ENCODE results near the gene ZBTB12.
"Not testable (repeated sequence)": the region's sequence is repeated elsewhere in the genome, so short reads cannot be mapped to it uniquely, and the experiment has no call there.

The ZBTB12 gene, protein sequence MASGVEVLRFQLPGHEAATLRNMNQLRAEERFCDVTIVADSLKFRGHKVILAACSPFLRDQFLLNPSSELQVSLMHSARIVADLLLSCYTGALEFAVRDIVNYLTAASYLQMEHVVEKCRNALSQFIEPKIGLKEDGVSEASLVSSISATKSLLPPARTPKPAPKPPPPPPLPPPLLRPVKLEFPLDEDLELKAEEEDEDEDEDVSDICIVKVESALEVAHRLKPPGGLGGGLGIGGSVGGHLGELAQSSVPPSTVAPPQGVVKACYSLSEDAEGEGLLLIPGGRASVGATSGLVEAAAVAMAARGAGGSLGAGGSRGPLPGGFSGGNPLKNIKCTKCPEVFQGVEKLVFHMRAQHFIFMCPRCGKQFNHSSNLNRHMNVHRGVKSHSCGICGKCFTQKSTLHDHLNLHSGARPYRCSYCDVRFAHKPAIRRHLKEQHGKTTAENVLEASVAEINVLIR

DNA sequence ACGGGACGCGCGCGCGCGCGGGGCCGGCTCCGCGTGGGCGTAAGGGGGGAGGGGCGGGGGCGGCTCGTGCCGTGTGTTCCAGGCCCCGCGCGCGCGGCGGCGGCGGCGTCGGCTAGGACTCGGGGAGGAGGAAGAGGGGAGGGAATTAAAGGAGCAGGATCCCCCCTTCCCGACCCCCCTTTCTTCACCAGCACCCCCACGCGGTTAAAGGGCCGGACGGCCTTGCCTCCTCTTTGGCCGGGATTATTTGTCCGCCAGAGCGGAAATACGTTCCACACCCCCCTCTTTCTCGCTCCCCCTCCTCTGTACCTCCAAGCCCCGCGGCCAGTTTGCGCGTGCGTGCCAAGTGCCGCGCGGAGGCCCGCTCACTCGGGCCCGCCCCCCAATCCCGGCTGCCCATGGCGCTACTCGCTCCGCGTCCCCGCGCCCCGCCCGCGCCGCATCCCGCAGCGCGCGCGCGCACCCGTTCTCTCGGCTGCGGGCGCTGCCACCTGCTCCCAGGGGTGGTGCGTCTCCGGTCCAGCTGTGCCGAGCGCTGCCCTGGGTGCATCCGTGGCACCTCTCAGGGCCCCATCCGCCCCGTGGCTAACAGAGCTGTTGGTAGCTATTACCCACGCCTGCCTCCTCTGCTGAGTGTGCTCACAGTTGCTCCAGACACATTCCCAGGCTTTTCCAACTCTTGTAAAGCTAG, at the start of gene ZBTB12:
Gene ZBTB12 (minus strand): TSS at position 134 of the 691 bp plus-strand sequence. CDS start 781 bp downstream, outside the sequence.
- DNase-seq (ENCODE audit: low spot score): peak; percentile 97

DNA sequence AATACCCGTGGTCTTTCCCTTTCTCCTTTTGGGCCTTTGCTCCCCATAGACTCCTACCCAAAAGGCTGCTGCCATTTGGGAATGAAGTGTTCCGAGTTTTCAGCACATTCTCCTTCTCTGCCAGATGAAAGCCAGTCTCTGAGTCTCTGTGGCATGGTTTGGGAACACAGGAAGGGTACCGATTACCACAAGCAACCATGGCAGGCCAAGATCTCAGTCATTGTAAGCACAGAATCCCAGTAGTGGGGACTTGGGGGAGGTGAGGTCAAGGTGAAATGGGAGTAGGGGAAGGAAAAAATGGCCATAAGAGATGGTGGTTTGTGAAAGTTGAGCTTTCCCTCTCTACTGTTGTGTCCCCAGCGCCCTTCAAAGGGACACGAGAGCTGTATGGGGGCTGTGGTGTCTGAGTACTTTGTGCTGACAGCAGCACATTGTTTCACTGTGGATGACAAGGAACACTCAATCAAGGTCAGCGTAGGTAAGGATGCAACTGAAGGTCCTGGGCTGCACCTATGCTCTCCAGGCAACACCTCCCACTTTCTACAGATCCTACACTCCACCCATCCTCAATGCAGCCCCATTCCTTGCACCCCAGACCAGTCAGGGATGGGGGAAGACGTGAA, 48.2 kb upstream of the ZBTB12 start:
- no peak for DNase-seq (ENCODE audit: low spot score)

DNA sequence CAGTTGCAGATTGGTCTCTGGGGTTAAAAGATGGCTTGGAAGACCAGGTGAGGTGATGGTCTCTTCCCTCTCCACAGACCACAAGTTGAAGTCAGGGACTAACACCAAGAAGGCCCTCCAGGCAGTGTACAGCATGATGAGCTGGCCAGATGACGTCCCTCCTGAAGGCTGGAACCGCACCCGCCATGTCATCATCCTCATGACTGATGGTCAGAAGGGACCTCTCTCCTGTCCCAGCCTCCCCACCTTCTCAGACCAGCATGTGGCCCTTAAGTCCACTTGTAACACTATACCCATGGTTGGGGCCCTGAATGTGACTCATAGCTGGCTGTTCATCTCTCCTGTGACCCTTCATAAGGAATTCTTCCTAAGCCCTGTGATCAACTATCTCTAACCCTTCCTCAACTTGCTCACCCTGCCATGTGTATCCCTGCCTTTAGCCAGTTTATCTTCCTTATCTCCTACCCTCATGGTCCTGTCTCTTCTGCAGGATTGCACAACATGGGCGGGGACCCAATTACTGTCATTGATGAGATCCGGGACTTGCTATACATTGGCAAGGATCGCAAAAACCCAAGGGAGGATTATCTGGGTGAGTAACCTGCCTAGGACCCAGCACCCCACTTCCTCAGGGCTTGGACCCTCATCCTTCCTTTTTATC, 47.0 kb upstream of the ZBTB12 start:
- no peak for DNase-seq (ENCODE audit: low spot score)

DNA sequence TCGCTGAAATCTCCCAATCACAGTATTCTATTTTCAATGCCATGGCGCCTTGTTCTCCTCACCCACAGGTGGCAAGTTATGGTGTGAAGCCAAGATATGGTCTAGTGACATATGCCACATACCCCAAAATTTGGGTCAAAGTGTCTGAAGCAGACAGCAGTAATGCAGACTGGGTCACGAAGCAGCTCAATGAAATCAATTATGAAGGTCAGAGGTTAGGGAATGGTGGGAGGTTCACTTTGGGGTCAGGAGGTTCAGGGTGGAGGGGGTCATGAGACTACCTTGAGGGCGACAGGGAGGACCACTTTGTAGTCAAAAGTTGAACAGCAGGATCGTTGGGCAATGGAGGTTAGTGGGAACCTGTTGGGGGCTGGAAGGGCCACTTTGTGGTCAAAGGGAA, 46.4 kb upstream of the ZBTB12 start:
- DNase-seq (ENCODE audit: low spot score): no peak

DNA sequence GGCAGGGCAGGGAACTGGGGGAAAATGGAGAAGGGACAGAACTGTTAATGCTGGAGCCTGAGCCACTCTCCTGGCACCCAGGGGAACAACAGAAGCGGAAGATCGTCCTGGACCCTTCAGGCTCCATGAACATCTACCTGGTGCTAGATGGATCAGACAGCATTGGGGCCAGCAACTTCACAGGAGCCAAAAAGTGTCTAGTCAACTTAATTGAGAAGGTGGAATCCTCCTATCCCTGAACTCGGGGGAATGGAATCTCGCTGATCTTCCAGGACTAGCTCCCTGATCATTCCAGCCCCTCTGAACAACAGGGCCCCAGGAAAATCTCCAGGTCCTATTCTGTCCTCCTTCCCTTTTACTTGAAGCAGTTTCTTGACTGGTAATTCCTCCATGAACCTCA, 46.0 kb upstream of the ZBTB12 start:
- no peak for DNase-seq (ENCODE audit: low spot score)

DNA sequence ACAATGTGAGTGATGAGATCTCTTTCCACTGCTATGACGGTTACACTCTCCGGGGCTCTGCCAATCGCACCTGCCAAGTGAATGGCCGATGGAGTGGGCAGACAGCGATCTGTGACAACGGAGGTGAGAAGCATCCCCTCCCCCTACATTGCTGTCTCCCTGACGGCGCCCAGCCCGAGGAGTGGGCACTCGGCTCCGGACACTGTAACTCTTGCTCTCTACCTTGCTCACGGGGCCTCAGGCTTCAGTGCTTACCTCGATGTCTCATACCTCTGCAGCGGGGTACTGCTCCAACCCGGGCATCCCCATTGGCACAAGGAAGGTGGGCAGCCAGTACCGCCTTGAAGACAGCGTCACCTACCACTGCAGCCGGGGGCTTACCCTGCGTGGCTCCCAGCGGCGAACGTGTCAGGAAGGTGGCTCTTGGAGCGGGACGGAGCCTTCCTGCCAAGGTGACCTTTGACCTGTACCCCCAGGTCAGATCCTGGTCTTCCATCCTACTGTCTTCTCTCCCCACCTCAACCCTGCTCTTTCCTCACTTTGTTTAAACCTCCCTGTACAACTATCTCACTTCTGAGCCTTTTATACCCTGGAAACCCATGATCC, 45.3 kb upstream of the ZBTB12 start:
- DNase-seq (ENCODE audit: low spot score): no peak

DNA sequence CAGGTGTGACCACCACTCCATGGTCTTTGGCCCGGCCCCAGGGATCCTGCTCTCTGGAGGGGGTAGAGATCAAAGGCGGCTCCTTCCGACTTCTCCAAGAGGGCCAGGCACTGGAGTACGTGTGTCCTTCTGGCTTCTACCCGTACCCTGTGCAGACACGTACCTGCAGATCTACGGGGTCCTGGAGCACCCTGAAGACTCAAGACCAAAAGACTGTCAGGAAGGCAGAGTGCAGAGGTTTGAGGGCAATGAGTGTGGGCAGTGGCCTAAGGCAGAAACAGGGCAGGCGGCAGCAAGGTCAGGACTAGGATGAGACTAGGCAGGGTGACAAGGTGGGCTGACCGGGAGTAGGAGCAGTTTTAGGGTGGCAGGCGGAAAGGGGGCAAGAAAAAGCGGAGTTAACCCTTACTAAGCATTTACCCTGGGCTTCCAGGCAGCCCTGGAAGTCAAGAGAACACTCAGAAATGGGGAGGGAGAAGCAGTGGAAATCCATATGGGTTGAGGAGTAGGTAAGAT, 44.5 kb upstream of the ZBTB12 start:
- no peak for DNase-seq (ENCODE audit: low spot score)

DNA sequence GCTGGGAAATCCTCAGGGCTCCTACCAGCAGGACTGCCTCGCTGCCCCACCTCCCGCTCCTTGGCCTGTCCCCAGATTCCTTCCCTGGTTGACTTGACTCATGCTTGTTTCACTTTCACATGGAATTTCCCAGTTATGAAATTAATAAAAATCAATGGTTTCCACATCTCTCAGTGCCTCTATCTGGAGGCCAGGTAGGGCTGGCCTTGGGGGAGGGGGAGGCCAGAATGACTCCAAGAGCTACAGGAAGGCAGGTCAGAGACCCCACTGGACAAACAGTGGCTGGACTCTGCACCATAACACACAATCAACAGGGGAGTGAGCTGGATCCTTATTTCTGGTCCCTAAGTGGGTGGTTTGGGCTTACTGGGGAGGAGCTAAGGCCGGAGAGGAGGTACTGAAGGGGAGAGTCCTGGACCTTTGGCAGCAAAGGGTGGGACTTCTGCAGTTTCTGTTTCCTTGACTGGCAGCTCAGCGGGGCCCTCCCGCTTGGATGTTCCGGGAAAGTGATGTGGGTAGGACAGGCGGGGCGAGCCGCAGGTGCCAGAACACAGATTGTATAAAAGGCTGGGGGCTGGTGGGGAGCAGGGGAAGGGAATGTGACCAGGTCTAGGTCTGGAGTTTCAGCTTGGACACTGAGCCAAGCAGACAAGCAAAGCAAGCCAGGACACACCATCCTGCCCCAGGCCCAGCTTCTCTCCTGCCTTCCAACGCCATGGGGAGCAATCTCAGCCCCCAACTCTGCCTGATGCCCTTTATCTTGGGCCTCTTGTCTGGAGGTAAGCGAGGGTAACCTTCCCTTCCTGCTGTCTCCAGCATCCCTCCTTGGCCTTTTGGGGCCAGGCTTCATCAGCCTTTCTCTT, 43.9 kb upstream of the ZBTB12 start, which contains the start of gene CFB:
Gene CFB (plus strand): TSS at position 589 of the 863 bp plus-strand sequence. CDS start 127 bp downstream, at position 716.
- no peak for DNase-seq (ENCODE audit: low spot score)

DNA sequence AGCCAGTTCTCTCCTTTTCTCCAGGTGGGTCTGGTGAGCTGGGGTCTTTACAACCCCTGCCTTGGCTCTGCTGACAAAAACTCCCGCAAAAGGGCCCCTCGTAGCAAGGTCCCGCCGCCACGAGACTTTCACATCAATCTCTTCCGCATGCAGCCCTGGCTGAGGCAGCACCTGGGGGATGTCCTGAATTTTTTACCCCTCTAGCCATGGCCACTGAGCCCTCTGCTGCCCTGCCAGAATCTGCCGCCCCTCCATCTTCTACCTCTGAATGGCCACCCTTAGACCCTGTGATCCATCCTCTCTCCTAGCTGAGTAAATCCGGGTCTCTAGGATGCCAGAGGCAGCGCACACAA, 43.2 kb upstream of the ZBTB12 start:
- no peak for DNase-seq (ENCODE audit: low spot score)

DNA sequence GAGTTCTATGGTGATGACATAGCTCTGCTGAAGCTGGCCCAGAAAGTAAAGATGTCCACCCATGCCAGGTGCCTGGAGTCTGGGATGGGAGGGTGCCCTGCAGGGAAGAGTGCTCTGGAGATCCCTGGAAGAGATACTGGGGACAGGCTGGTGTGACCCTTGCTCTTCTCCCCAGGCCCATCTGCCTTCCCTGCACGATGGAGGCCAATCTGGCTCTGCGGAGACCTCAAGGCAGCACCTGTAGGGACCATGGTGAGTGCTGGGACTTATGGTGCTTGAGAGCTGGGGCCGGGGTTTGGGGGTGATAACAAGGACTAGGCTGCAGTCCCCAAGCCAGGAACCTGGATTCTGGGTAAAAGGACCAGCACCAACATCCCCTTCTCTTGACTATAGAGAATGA, 41.9 kb upstream of the ZBTB12 start:
- no peak for DNase-seq (ENCODE audit: low spot score)

DNA sequence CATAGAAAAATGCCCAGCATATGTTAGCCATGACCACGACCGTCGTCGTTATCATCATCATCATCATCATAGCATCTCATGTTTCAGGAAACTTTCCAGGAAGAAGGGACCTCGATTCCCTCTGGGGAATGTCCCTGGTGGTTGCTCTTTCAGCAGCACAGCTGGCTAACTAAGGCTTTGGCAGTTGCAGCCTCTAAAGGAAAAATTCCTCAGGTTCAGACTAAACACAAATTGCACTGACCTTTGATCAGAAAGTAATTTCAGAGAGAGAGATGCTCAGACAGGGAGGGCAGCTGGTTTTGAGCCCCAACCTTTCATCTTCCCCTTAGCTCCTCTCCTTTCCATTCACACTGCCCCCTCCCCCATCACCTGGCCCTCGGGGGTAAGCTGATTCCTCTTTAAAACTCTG, 38.4 kb upstream of the ZBTB12 start:
- no peak for DNase-seq (ENCODE audit: low spot score)

DNA sequence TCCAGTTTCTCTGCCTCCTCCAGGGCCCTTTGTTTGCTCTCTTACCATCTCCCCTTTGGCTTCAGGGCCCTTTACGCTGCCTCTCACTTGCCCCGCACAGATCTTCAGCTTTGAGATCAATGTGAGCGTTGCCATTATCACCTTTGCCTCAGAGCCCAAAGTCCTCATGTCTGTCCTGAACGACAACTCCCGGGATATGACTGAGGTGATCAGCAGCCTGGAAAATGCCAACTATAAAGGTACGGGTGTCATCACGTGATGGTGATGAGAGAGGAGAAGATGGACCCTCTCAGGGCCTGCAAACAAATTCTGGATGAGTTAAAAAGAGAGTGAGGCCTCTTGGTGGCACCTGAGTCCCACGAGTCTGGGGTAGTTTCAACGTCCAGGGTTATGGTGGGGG, 33.9 kb upstream of the ZBTB12 start:
- no peak for DNase-seq (ENCODE audit: low spot score)

DNA sequence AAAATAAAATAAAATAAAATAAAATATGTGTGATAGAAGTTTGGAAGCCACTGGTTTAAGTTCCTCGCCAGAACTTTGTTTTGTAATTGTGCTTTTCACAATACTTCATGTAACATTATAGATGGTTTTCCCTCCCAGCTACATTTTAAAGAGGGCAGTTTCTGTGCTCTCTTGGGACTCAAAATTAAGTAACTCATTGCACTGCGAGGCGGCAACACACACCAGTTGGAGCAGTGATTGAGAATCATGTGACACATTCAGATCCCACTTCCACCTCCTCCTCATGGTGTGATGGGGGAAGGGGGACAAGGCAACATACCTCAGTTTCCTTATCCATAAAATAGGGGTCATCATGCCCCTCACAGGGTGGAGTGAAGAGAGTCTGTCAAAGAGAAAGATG, 33.1 kb upstream of the ZBTB12 start:
- no peak for DNase-seq (ENCODE audit: low spot score)

DNA sequence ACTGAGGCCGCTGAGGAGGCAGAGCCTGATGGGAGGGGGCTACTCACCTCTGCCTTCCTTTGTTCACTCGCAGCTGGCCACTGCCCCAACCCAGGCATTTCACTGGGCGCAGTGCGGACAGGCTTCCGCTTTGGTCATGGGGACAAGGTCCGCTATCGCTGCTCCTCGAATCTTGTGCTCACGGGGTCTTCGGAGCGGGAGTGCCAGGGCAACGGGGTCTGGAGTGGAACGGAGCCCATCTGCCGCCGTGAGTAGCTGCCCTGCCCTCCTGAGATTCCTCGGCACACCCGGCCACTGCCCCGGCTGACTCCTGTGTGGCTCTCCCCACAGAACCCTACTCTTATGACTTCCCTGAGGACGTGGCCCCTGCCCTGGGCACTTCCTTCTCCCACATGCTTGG, 31.7 kb upstream of the ZBTB12 start:
- DNase-seq (ENCODE audit: low spot score): no peak

DNA sequence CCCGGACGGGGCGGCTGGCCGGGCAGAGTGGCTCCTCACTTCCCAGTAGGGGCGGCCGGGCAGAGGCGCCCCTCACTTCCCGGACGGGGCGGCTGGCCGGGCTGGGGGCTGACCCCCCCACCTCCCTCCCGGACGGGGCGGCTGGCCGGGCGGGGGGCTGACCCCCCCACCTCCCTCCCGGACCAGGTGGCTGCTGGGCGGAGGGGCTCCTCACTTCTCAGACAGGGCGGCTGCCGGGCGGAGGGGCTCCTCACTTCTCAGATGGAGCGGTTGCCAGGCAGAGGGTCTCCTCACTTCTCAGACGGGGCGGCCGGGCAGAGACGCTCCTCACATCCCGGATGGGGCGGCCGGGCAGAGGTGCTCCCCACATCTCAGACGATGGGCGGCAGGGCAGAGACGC, 30.3 kb upstream of the ZBTB12 start:
- not testable (repeated sequence) for DNase-seq (ENCODE audit: low spot score)

DNA sequence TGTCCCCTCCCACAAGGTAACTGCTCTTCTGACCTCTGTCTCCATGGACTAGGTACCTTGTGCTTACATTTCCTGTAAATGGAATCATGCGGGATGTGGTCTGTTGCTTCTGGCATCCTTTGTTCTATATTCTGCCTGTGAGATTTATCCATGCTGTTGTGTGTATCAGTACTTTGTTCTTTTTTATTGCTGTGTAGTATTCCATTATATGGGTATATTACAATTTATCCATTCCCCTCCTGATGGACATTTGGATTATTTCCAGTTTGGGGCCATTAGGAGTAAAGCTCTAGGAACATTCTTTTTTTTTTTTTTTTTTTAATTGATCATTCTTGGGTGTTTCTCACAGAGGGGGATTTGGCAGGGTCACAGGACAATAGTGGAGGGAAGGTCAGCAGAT, 29.1 kb upstream of the ZBTB12 start:
- DNase-seq (ENCODE audit: low spot score): no peak

DNA sequence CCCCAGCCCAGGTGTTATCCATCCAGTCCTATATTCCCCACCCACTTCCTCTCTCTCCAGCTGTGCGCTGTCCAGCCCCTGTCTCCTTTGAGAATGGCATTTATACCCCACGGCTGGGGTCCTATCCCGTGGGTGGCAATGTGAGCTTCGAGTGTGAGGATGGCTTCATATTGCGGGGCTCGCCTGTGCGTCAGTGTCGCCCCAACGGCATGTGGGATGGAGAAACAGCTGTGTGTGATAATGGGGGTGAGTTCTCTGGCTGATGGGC, 26.7 kb upstream of the ZBTB12 start:
- no peak for DNase-seq (ENCODE audit: low spot score)

DNA sequence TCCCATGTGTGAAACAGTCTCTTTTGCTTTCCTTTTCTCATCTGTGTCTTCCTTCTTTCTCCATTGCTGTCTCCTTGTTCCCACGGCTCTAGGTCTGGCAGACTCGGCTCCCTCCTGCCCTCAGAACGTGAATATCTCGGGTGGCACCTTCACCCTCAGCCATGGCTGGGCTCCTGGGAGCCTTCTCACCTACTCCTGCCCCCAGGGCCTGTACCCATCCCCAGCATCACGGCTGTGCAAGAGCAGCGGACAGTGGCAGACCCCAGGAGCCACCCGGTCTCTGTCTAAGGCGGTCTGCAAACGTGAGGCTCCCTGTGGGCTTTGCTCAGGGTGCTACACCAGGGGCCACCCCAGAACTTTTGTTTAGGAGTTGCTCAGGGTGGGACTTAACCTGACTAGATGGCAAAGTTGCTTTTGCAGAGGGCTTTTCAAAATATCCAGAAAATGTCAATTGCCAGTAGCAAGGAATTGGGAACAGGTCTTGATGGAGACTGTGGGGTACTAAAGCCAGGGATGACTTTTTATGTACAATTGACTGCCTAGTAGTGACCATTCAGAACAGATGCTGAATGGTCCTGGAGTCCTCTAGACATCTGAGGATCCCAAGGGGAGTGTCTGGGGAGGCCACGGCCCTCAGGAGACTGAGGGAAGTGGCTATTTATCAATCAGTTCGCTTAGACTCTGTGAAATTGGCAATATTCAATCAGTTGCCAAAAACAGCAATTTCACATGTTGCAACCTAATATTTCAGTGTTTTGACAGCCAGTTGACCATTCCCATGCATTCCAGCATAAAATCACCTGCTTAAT, 26.2 kb upstream of the ZBTB12 start:
- DNase-seq (ENCODE audit: low spot score): no peak

DNA sequence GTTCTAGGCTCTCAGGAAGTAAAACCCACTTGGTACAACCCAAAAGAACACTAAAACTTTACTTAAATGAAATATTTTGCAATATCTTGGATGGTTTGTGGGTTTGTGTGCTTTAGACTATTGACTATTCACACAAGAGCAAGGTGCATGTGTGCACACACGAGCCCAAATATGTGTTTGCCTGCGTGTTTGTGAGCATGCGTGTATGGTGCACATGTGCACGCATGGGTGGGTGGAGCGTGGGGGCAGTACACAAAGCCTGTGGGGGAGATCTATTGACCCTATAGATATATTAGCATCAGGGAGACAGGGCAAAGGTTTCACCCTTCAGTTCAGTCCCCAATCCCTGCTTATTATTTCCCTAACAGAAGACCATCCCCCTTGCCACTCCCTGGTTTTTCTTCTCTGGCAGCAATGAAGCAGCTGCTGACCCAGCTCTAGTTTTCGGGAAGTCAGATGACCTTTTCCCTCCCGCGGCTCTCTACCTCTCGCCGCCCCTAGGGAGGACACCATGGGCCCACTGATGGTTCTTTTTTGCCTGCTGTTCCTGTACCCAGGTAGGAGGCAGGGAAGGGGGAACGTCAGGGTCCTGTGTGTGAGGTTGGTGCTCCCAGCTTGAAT, 25.5 kb upstream of the ZBTB12 start, which contains the start of gene C2:
Gene C2 (plus strand): TSS at position 476 of the 621 bp plus-strand sequence. CDS start 36 bp downstream, at position 512.
- no peak for DNase-seq (ENCODE audit: low spot score)

DNA sequence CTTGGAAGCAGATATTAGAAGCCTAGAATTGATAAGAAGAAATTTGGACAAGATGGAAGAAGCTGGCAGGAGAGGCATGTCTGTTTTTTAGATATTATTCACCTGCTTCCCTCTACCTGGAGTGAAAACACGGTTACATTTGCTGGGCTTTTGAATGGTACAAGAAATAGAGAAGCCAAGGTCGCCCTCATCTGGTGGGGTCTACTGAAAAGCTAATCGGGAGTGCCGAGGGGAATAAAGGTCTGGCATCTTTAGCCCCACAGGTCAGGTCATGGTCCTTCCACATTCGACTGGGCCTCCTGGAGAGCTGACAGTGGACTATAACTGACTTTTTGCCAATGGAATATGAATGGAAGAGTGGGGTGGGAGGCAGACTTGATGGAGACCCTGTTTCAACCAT, 21.1 kb upstream of the ZBTB12 start:
- DNase-seq (ENCODE audit: low spot score): no peak

Measured in putamen (tissue), 1 donor.